HG03460 (cell line): ENCODE measurements around the gene MGA.

Experiments used
- ATAC-seq: cut with Tn5 transposase; IDR thresholded peaks from one replicate; pipeline ENCODE4 v1.9.1; 2021; ENCODE audit not compliant: unreplicated experiment

The MGA gene

DNA sequence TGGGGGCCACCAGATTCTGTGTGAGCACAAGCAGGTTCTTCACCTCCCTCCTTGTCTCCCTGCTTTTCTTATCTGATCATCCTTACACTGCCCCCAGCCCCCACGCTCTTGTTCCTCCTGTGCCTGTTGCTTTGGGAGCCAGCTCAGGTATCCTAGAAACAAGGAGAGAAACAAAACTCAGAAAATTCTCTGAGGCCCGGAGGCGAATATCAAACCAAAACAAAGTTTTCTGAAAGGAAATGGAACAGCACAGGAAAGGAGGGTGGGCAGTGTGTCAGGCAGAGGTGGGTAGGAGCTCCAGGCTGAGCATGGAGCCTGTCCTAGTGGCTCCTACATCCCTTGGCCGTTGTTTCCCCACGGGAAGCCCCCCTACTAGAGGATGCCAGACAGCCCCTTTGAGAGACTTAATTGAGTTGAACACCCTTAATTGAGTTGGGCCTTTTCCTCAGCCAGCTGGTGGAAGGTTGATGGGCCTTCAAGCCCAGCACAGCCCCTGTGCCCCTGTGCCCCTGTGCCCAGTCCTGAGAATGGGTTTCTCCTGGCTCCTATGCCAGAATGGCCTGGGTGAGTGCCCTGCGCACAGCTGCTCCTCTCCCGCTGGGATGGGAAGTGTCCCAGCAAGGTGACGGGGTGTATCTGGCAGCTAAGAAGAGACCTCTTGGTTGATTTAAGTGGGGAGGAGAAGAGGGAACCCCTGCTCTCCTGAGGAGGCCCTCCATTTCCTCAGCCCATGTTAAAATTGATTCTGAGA lies 144.9 kb downstream of the MGA start:
- ATAC-seq: no peak

GRCh38 chr15:41805711-41806110 lies 145.5 kb downstream of the MGA start:
- ATAC-seq: no peak

GRCh38 chr15:41806291-41807181 lies 146.3 kb downstream of the MGA start:
- no peak for ATAC-seq

DNA sequence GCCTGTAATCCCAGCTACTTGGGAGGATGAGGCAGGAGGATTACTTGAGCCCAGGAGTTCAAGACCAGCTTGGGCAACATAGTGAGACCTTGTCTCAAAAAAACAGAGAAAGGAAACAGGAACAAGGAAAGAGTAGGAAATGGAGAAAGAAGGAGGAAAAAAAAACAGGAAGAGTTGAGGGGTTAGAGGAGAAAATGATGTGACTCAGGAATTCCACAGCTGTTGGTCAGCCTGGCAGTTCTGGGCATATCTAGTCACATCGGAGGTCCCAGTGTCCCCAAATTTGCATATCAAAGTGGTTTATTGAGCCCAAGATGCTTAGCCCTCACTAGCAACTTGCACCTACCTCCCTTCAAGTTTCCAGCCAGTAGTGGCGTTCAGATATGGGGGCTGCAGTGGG lies 148.9 kb downstream of the MGA start:
- no peak for ATAC-seq

DNA sequence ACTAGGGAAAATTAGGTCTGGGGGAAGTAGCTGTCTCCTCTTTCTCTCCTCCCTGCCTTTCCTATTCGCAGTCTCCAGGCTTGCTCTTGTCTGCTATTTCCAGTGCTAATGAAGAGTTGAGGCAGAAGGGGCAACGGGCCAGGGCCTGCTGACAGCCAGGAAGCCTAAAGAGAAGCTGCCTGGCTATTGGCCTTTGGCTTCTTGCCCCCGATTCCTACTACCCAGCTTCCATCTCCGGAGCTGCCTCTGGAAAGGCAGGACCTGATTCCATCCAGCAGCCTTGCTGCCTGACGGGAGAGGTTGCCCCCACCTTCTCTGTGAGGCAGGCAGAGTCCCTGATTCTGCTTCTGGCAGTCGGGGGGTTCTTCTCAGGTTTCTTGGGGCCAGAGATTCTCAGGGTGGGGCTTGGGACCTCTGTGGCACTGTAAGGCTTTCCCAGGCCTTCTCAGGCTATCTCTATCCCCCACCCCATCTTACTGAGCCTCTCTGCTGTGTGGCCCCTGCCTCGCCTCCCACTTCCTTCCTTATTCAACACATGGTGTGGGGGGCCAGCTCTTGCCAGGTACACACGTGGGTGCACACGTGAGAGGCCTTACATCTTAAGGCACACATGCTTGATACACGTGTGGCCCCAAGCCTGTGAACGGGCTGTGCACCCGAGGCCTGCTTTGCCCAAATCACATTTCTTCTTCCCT lies 149.5 kb downstream of the MGA start:
- ATAC-seq: no peak

GRCh38 chr15:41810651-41811431 lies 150.6 kb downstream of the MGA start:
- no peak for ATAC-seq

DNA sequence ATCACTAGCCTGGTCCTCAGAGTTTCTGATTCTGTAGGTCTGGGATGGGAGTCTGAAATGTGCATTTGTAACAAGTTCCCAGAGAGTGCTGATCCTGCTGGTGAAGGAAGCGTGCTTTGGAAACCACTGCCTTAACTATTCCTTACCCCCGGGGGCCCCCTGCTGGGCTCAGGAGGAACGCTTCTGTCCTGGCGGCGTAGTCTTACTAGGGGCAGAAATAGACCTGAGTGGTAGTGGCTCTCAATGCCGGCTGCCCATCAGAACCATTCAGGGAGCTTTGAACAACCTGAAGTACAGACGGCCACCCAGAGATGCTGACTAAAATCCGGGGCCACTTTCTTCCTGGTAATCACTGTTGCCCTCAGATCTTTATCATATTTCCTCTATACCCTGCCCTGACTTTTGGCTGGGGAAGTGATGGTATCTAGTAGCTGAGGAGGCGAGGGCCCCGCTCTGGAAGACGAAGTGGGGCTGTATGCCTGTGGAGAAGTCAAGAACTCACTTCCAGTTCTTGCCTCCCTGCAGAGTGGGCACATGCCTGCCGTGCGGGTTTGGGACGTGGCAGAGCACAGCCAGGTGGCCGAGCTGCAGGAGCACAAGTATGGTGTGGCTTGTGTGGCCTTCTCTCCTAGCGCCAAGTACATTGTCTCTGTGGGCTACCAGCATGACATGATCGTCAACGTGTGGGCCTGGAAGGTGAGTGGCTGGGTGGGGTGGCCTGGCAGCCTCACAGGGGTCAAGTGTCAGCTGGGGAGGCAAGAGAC lies 151.4 kb downstream of the MGA start:
- ATAC-seq: no peak

DNA sequence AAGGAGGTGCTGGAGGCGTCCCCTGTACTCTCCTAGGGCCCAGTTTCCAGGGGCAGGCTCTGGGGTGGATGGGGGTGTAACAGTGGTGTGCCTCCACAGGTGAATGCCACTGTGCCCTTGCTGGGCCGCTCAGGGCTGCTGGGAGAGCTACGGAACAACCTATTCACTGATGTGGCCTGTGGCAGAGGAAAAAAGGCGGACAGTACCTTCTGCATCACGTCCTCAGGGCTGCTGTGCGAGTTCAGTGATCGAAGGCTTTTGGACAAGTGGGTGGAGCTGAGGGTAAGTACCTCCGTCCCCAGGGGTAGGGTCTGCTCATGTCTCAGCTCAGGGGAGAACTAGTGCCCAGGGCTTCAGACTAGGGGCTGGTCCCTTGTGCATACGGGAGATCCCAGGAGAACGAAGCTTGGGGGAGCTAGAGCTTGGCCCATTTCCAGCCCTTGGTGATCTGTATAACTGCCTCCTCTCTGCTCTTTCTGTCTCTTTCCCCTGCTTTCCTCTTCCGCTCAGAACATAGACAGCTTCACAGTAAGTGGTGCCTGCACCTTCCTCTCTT lies 152.7 kb downstream of the MGA start:
- ATAC-seq: no peak

- ATAC-seq: no peak
Measured at GRCh38 chr15:41813426-41813825, 153.2 kb downstream of the MGA start.

- ATAC-seq: no peak
Measured at GRCh38 chr15:41814534-41814933, 154.3 kb downstream of the MGA start.

DNA sequence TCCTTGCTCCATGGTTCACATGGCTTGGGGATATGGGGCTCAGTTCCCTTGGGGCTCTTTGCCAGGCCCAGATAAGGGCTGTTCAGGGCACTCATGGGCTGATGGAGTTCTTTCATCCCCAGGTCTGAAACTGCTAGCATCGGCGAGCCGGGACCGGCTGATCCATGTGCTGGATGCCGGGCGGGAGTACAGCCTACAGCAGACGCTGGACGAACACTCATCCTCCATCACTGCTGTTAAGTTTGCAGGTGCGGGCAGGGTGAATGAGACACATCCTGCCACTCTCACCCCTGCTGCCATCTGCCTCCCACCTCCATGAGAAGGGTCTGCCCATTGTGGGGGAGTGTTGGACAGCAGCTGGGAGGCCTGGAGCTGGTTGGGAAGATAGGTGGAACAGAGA lies 156.6 kb downstream of the MGA start:
- no peak for ATAC-seq

DNA sequence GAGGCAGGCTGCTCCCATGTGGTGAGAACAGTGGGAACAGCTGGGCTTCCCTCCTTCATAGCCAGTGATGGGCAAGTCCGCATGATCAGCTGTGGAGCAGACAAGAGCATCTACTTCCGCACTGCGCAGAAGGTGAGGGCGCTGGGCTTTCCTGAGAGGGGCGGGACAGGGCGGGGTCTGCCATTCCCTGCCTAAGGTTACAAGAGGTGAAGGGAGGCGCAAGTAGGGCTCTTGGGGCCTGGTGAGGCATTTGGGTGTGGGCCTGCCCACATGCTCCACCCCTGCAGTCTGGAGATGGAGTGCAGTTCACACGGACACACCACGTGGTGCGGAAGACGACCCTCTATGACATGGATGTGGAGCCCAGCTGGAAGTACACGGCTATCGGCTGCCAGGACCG lies 157.1 kb downstream of the MGA start:
- no peak for ATAC-seq

DNA sequence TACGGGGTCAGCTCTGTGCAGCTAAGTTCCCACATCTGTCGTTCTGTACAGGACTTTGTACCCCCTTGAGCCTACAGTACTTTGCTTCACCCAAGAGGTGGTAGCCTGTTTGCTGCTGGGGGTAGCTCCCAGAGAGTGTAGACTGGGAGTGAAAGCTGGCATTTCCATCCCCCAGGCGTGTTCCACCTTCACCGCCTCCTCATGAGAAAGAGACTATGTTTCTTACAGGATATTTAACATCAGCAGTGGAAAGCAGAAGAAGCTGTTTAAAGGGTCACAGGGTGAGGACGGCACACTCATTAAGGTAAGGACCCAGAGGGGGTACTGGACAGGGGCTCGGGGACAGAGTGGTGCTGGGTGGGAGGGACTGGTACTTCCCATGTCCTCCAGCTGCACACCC lies 157.6 kb downstream of the MGA start:
- no peak for ATAC-seq

DNA sequence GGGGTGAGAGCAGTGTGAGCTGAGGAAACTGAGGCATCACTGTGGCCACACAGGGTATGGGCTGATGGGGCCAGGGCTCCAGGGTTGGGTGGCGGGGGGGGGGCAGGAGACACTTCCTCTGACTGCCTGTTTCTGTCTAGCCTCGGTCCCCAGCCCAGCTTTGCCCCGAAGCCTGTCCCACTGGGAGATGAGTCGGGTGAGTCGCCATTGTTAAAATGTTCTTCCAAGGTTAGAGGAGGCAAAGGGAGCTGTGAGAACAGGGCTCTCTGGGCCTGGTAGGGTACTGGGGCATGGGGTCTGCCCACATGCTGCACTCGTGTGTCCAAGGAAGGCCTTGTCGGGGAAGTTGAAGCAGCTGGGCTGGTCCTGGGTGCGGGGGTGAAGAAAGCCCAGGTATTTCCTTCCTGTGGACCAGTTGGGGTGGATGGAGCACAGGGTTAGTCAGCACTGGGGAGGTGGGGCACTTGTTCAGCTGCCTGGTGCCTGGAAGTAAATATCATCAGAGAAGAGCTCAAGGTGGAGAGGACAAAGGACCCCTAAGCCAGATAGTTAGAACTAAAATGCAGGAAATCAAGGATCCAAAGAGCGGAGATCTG lies 159.3 kb downstream of the MGA start:
- no peak for ATAC-seq

- ATAC-seq: no peak
Measured at GRCh38 chr15:41820791-41821423, 160.7 kb downstream of the MGA start.

DNA sequence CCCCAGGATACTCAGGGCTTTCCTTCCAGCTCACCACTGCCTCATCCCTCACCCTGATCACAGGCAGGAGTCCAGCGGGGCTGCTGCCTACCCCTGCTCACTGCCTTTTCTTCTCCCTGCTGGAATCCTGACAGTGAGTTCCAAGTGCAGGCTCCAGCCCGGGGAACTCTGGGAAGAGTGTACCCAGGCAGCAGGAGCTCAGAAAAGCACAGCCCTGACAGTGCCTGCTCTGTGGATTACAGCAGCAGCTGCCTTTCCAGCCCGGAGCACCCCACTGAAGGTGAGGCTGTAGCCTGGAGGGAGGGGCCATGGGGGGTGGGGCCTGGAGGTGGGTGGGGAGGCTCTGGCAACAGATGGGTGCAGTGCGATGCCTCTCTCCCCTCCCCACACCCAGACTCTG lies 161.6 kb downstream of the MGA start:
- ATAC-seq: no peak

DNA sequence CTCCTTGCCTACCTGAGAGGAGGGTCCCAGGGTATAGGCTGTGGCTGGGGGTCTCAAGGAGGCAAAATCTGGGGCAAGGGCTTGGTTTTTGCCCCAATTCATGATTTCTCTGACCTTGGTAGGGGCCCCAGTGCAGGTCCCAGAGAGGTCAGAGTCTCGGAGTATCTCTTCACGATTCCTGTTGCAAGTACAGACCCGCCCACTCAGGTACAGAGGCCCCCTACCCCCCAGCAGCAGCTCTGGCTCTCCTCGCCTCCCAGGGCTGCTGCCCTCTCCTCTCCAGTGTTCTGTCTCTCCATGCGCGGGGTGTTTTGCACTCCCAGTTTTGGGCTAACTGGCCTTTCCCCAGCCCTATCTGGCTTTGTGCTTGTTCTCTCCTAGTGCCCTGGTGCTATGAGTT lies 162.3 kb downstream of the MGA start:
- no peak for ATAC-seq
